ENCODE measurements around the gene CARD16. TPM values are rescaled to one million over a fixed set of nuclear protein-coding genes. Genes with fewer than 3 reads are reported as not detected.
"Not testable (repeated sequence)": the region's sequence is repeated elsewhere in the genome, so short reads cannot be mapped to it uniquely, and the experiment has no call there.

The CARD16 gene
- 70.3 and 86.3 TPM in 2 replicates for total RNA-seq

- DNase-seq: peak; percentile 84
Measured at GRCh38 chr11:105044557-105045524, at the start of gene CARD16. CARD16 (minus strand) TSS chr11:105045335; CDS start chr11:105045297, 38 bp downstream.

DNA sequence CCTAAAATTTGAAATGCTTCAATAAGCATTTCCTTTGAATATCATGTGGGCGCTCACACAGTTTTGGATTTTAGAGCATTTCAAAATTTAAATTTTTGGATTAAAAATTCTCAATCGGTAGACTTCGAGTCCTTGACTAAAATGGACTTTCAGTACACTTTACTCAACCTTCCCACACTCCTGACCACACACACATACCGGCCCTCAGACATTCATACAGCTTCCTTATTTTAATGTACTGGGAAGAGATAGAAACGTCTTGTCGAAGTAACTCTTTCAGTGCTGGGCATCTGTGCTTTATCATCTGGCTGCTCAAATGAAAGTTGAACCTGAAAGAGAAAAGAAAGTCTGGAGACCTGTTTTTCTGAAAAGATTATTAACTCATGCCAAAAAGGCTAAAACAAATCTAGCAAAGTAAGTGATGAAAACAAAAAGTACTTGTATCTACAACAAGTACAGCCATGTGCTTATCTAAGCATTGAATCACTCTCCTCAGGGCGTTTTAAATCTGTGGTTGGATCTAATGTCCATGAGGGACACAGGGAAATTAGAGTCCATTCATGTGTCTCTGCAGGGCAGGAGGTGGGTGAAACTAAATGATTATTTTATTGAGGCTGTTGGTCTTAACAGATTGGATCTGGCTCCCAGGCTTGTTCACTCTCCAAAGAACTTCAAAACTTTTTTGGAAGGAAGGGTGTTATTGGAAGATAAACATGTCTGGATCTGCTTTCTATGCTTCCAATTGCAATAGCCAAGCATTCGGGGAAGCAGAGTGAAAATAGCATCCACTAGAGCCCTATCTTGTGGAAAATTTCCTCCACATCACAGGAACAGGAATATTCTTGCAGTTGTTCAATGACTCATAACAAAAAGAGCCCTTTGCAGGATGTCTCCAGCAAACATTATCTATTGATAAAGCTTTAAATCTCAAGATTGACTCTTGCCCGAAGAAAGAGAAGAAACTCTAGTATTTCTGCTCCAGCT is 47.4 kb upstream of the CARD16 start:
- no peak for DNase-seq

- no peak for DNase-seq
Measured at GRCh38 chr11:105081412-105082150, 36.4 kb upstream of the CARD16 start.

DNA sequence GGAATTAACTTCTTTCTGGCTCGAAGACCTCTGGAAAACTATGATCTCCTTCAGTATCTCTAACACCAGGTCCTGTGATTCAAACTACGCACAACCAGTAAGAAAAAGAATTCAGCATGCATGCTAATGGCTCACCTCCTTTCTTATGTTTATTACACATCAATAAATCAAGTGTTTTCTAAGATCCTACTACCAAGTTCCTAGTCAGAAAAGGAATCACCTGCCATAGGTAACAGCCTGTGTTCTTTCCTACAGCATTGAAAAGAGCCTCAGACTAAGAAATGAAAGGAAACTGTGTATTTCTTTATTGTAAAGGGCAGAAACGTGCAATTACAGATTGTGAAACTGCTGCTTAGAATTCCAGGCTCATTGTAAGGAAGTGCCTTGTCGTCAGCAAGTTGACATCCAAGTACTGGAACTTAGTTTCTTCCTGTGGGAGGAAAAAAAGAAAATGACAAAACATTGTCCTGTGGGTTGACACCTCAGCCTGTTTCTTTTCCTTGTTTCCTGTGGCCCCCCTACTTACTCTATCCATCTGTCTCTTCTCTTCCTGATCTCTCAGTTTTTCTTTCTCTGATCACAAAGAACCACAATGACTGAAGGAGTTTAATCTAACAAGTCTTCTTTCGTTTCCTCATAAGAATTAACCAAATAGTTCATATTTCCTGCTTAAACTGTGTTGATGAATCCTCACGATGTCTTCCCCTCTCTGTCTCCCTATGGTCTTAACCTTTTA is 35.2 kb upstream of the CARD16 start:
- peak; percentile 16 for DNase-seq

DNA sequence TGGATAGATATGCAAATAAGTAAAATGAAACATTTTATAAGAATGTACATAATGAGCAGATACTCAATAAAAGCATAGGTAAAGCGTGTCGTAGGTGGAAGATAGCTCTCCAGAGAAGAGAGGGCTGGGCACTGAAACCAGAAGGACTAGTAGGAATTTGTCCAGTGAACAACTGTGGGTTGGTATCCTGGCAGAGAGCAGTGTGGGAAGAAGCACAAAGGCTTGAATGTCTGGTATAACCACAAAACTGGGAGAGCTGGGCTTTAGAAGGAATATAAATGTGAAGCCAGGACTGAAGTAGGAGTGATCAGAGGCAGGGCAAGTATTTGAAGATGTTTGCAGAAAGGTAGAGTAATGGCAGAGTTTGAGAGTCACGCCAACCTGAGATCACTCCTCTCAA is 33.1 kb upstream of the CARD16 start:
- DNase-seq: no peak

GRCh38 chr11:105077141-105077790 is 32.1 kb upstream of the CARD16 start:
- DNase-seq: peak; percentile 37

DNA sequence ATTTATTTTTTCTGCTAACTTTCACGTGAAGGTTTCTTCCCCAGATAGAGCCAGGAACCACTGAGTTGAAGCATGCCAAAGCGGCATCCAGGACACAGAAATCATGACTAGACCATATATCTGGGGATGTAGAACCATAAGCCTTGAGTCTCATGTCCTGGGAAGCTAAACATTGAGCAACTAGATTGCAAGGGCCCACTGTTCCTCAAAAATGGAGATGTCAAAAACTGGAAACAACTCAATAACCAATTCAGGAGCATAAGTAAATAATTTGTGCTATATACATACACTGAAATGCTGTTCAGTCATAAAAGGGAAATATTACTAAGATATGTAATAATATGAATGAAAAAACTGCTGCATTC is 29.0 kb upstream of the CARD16 start:
- no peak for DNase-seq

- DNase-seq: peak; percentile 81
Measured at GRCh38 chr11:105073456-105074165, 28.5 kb upstream of the CARD16 start.

GRCh38 chr11:105072080-105072479 is 26.9 kb upstream of the CARD16 start:
- not testable (repeated sequence) for DNase-seq

DNA sequence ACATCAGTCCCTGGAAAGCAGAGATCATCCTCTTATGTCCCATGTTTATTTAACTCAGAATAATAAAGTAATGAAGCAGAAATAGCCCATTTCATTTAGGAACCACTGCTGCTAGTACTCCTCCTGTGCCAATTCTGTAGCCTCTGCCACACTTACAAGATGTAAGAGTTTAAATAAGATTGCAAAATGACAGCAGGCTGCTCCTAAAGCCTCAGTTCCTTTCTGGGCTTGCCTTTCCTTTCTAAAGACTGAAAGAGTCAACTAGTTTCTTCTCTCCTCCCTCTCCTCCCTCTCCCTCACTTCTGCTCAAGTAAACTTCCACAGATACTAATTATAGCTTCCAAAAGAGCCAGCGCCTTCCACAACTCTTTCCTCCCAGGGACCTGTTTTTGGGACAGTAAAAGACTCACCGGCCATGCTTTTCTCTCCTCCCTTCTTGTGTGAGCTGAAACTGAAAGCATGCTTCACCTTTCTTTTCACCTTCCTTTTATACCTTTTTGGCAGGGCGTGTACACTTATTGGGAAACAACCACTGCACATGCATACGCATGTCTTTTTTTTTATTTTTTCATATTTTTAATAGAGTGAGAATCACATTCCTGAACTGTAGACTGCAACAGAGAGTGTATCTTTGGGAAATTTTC is 26.1 kb upstream of the CARD16 start:
- no peak for DNase-seq

- no peak for DNase-seq
Measured at GRCh38 chr11:105070306-105070705, 25.2 kb upstream of the CARD16 start.

DNA sequence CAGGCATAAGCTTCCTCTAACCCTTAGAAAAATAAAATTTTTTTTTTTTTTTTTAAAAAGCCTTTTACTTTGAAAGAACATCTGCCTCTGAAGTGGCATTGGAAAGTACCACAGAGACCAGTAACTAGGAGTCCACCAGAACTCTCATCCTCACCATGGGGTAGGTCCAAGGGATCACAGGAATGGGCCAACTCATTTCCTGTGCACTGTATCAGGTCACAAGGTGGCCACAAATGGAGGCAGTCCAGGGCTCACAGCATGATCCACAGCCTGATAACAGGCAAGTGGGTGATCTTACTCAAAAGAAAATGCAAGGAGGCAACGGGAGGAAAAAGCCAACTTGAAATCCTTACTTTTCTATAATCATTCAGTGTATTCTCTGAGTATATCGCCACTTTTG is 24.6 kb upstream of the CARD16 start:
- not testable (repeated sequence) for DNase-seq

DNA sequence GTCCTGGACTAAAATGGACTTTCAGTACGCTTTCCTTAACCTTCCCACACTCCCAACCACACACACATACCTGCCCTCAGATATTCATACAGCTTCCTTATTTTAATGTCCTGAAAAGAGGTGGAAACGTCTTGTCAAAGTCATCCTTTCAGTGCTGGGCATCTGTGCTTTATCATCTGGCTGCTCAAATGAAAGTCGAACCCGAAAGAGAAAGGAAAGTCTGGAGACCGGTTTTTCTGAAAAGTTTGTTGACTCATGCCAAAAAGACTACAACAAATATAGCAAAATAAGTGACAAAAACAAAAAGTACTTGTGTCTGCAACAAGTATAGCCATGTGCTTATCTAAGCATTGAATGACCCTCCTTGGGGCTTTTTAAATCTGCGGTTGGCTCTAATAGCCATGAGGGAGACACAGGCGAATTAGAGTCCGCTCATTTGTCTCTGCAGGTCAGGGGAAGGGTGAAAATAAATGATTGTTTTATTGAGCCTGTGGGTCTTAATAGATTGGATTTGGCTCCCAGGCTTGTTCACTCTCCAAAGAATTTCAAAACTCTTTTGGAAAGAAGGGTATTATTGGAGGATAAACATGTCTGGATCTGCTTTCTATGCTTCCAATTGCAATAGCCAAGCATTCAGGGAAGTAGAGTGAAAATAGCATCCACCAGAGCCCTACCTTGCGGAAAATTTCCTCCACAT is 18.3 kb upstream of the CARD16 start:
- DNase-seq: not testable (repeated sequence)

- no peak for DNase-seq
Measured at GRCh38 chr11:105057432-105057831, 12.3 kb upstream of the CARD16 start.

DNA sequence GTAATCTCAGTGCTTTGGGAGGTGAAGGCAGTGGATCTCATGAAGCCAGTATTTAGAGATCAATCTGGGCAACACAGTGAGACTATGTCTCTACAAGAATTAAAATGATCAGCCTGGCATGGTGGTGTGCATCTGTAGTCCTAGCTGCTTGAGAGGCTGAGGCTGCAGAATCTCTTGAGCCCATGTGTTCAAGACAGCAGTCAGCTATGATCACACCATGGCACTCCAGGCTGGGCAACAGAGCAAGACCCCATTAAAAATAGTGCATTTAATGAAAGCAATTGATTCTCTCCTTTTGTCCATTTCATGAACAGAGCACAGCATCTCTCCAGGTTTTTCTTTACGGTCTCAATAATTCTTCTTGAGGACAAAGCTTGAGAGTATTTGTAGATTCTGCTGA is 11.3 kb upstream of the CARD16 start:
- DNase-seq: no peak

- no peak for DNase-seq
Measured at GRCh38 chr11:105054723-105055493, 9.8 kb upstream of the CARD16 start.

DNA sequence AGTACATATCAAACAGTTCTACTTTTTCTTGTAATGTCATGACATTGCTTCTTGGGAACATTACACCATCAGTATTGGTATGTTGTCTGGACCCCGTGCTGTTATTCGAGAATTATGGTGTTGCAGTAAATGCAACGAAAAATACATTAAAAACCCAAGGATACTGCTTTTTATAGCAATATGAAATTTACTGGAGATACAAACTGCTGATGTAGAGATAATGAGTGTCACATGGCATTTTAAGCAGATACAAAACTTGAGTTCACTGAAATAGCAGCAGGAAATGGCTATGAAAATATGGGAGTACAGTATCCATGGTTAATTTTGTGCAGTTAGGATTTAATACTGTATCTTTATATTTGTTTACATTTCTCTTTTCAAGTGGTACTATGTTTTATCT is 7.4 kb upstream of the CARD16 start:
- DNase-seq: no peak

DNA sequence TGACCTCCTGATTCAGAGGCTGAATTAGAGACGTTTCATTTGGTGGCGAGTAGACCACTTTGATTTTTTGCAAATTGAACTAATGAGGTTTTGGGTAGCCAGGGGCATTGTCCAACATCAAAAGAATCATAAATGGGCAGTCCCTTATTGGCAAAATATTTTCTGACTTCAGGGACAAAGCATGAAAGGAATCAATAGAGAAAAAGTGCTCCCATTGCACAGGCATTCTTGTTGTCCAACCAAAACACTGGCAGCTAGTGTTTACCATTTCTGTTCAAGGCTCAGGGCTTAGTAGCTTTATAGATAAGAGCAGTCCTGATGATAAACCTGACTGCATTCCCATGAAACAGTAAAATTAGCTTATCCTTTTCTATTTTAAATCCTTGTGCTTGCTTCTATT is 6.4 kb upstream of the CARD16 start:
- no peak for DNase-seq

GRCh38 chr11:105049481-105049880 is 4.3 kb upstream of the CARD16 start:
- DNase-seq: no peak

Measured in dermis blood vessel endothelial cell (primary cell).